CD4-positive, alpha-beta T cell treated with Interleukin-15 for 4 hours (primary cell): ENCODE results near the gene TIAM2.
A peak's percentile ranks its signal among the peaks of the same experiment; 100 is the strongest.

Experiments
- DNase-seq: peaks from one replicate; pipeline ENCODE4 v3.0.0-alpha.2; 2020; ENCODE audit warnings: low spot score

TIAM2 gene

DNA sequence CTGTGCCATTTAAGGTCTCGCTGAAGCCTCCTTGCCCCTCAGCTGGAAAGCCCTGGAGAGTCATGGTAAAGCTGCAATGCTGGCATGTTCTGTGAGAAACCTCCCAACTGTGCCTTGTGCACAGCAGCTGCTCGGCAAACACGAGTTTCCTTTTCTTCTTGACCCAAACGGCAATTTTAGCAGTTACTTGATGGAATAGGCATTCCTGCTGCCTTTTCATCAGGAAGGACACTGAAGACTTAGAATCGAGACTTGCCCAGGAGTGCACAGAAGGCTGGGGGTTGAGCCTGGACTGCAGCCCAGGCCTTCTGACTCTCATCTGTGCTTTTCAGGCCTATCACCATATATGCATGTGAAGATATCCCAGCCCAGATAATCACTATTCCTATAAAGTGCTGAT is 240.0 kb downstream of the TIAM2 start:
- no peak for DNase-seq

DNA sequence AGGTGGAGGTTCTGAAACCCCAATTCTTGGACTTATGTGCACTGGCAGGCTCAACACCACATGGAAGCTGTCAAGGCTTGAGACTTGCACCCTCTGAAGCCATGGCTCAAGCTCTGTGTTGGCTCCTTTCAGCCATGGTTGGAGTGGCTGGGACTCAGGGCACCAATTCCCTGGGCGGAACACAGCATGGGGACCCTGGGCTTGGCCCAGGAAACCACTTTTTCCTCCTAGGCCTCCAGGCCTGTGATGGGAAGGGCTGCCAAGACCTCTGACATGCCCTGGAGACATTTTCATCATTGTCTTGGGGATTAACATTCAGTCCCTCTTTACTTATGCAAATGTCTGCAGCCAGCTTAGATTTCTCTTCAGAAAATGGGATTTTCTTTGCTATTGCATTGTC is 242.5 kb downstream of the TIAM2 start:
- DNase-seq: no peak

DNA sequence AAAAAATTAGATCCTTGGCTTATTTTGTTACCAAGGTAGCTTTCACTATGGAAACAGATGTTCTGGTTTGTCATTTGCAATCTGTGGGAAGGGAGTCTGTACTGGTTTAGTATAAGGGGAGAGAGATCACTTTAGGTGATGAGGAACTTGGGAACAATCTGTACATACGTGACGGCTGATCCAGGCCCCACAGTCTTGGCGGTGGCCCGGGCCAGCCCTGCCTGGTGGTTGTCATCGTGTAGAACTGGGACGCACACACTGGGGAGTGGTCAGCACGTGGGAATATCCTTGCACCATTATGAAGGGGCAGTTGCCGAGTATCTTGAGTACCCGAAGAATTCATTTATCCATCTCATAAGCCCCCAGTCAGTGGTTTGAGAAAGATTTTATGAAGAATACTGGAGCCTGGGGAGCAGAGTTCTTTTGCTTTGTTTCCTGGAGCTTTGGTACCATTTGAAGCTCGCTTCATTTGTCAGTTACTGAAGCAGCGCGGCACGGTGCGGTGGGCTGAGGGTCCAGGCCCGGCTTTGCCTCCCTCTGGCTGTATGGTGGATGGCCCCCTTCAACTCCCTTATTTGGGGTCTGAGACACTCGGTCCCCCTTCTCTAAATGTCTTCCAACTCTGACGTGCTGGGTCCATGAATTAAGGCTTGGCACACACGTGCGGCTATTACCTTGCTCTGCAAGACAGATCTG is 245.9 kb downstream of the TIAM2 start:
- no peak for DNase-seq

- DNase-seq: no peak
Measured at GRCh38 chr6:155241966-155242365, 246.9 kb downstream of the TIAM2 start.

DNA sequence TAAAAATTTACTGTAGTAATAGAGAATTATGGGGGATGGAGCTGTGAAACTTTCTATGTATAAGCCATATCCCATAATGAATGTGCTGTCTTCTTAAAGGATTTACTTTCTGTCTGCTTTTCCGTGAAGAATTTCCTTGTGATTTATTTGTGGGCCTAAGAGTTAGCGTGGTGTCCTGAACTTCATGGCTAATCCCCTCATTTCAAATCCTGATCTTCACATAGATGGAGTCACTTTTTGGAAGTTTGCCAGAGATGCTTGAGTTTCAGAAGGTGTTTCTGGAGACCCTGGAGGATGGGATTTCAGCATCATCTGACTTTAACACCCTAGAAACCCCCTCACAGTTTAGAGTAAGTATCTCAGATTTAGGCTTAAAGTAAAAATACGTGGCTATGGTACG is 249.3 kb downstream of the TIAM2 start:
- no peak for DNase-seq

DNA sequence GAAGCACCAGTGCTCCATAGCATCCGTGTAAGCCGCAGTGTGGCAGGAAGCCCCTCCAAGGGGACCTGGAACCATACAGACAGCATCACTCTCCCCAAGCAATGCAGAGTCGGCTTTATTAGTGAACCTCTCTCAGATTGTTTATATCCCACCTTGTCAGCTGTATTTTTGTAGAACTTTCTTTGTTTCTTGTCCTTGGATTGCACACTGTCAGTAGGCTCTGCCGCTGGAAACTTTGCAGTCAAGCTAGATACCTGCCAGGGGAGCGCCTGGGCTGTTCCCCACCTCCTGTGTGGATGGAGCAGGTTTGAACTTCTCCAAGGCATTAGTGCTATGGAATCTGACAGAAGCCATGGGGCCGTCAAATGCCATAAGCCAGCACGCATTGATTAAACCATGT is 250.1 kb downstream of the TIAM2 start:
- DNase-seq: no peak

- no peak for DNase-seq
Measured at GRCh38 chr6:155245831-155246230, 250.7 kb downstream of the TIAM2 start.

- DNase-seq: no peak
Measured at GRCh38 chr6:155246825-155247224, 251.7 kb downstream of the TIAM2 start.

- no peak for DNase-seq
Measured at GRCh38 chr6:155247618-155248007, 252.5 kb downstream of the TIAM2 start.

GRCh38 chr6:155248008-155249001 is 253.2 kb downstream of the TIAM2 start:
- peak; percentile 26 for DNase-seq

DNA sequence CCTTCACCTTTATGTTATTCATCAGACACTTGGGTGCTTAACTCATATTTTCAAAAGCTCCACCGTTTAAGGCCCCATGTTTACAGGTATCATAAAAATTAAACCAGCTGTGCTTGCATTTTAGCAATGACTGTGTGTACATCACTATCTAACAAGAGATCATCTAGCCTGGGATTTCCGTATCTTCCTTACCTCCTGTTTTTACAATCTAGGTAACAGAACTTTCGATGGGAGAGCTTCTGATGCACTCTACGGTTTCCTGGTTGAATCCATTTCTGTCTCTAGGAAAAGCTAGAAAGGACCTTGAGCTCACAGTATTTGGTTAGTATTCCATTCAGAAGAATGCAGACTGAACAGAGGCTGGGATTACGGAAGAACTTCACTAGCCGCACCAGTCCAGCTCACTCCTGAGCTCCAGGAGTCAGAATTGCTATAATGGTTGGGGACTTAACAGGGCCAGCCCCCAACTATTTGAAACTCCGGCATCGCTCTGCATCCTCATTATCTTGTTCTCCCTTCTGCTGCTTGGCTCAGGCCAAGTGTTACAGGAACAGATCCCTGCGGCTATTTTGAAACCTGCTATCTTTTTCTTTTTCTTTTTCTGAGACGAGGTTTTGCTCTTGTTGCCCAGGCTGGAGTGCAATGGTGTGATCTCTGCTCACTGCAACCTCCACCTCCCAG is 255.7 kb downstream of the TIAM2 start:
- DNase-seq: no peak

DNA sequence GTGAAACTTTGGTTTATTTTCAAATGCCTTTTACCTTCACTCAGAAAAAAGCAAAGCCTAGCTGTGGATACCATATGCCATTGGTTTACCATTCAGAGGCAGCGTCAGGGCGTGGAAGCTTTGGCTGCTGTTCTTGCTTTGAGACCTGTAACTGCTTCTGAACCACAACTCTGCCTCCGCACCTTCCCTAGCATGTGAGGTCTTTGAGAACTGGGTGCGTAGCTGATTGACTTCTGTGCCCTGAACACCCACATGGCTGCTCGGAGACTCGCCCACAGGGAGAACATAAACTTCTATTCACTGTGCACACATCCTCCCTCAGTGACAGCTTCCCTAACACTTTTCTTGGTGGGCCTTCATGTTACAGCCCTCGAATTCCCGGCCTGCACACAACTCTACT is 257.5 kb downstream of the TIAM2 start:
- DNase-seq: no peak

- DNase-seq: no peak
Measured at GRCh38 chr6:155253337-155253736, 258.2 kb downstream of the TIAM2 start.

GRCh38 chr6:155254139-155254538 is 259.0 kb downstream of the TIAM2 start:
- no peak for DNase-seq

- DNase-seq: no peak
Measured at GRCh38 chr6:155256122-155256795, 261.1 kb downstream of the TIAM2 start.

DNA sequence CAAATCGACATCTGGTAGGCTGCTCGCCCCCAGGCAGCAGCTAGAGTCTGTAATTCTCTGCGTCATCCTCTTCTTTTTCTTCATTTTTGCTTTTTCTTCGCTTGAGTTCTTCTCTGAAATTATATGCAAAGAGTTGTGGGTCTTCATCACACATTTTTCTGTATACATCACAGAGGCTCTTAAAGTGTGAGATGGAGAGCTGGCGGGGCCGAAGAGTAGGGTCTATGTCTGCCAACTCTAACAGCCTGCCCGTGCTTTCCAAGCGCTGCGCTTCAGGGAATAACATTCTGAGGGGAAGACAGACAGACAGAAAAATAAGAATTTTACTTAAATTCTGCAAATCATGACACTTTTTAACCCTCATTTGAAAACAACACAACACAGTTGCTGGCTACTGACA is 262.7 kb downstream of the TIAM2 start:
- no peak for DNase-seq

DNA sequence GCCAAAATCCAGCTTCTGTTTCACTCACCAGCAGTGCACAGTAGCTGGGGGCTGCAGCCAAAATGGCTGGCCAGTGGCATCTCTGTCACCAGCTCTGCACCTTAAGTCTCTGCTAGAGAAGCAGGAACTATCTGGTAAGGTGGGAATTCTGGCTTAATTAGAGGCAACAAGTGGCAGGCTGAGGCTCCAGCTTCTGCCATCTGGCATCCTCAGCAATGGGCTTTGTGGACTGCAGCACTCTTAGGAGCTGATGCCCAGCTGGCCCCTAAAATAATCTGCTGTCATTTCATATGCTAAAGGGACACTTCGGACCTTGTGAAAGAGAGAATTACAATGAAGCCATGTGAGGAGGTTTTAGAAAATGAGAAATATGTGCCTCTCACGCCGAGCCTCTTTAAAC is 264.1 kb downstream of the TIAM2 start:
- no peak for DNase-seq

DNA sequence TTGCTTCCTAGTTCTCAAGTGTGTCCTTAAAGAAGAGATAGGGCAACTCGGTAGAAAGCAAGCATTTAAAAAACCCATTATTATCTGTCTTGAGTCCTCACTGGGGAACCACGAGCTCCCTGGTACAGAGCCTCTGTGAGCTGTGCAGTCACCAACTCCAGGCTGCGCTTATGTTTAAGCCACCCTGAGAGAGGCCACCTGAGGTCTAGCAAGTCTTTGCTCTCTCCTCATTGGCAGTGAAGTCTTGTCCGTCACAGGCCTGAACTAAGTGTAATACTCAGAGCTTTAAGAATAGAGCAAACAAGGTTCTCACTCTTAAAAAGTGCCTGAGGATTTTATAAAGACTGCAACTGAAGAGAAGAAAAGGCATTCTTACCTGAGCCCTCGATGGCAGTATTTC is 264.8 kb downstream of the TIAM2 start:
- no peak for DNase-seq

GRCh38 chr6:155260686-155261085 is 265.6 kb downstream of the TIAM2 start:
- DNase-seq: no peak

GRCh38 chr6:155261111-155261900 is 266.2 kb downstream of the TIAM2 start:
- no peak for DNase-seq

- no peak for DNase-seq
Measured at GRCh38 chr6:155262655-155263054, 267.5 kb downstream of the TIAM2 start.
